Heart left ventricle (tissue), 13 donors: Measurements from ENCODE around the gene AGPAT3.

Experiments used
- CTCF ChIP-seq, 12 donors: fragments of 200-600 bp; sonication (generic) in 4 of 12; IDR thresholded peaks; one replicate each; pipeline versions ENCODE4 v1.5.0 to v1.8.0; 2018 to 2022; ENCODE audit warnings: antibody characterized with exemption in 12 of 12, mild to moderate bottlenecking in 5 of 12
- POLR2A ChIP-seq, 2 donors: fragments of 450-650 bp; IDR thresholded peaks; one replicate each; pipeline ENCODE4 v1.6.1; 2017; ENCODE audit warnings: antibody characterized with exemption in 2 of 2, mild to moderate bottlenecking in 2 of 2, moderate library complexity in 2 of 2
- donor health status: ischemic (EF 13 %, LVEDD 7.1; RV severe dilation, severe dysfunction).
- donor health status: DM: no; HTN: yes; CAD: no.
- donor health status: DM: no; HTN: no; CAD: no.
- donor health status: ischemic (EF 25% LVEDD 6.9; RV normal size, moderate dysfunction).
- donor health status: ischemic (EF 25% LVEDD 5.7; RV mildly dilated, moderate dysfunction).
- donor health status: ischemic (EF 35%, LVEDD 5.7; RV mildly dilated, moderate dysfunction).
- donor health status: nonischemic (EF 11% LVEDD 7.7; RV severe dilation, severe dysfunction).
- donor health status: DM: yes; HTN: yes; CAD: no.
- donor health status: PGD.
- donor health status: ischemic (EF 29% LVEDD 5.4; RV normal size, mild dysfunction).
- donor health status: nonischemic (EF 23%, LVEDD 6.1; RV moderate dilation, normal function).

GRCh38 chr21:43948740-43949498 is 83.9 kb downstream of the AGPAT3 start:
- TF ChIP-seq CTCF (IDR thresholded peaks at IDR 0.05) (no peak), POLR2A (IDR thresholded peaks at IDR 0.05) (no peak)
